ENCODE data around the gene MCTP1. TPM values are rescaled to one million over a fixed set of nuclear protein-coding genes. Genes with fewer than 3 reads are reported as not detected.

MCTP1 gene
- polyA plus RNA-seq, 1 donor from 2014 or later = 1.9 TPM

DNA sequence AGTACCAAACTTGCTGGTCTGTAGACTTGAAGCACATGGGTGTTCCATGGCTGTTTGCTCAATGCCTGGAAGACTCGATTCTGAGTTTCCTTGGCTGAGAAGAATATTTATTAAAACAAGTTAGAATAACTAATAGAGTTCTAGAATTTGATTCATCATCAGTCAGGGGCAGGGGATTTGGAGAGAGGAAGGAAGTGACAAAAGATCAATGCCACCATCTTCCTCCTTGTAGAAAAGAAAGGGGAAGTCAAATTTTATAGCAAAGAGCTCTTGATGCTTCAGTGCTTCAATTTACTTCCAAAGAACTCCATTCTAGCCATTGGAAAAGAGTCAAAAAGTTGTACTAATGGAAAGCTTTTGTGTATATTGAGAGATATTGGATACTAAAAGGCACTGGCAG is 236.3 kb downstream of the MCTP1 start:
- Histone ChIP-seq H3K79me2 (replicated peaks; ENCODE audit: insufficient read depth, low read length) (no peaks in the 10 kb centered on the region), H3K36me3 (ENCODE audit: insufficient read depth, low read length) (no peaks in the 10 kb centered on the region), H4K20me1 (ENCODE audit: insufficient read depth) (no peaks in the 10 kb centered on the region), H3K9ac (ENCODE audit: low read length) (no peak overlapping the region), H3K4me2 (ENCODE audit: low read length) (no peak overlapping the region), H3F3A (ENCODE audit: insufficient read depth, low read length, poor library complexity, severe bottlenecking) (no peaks in the 10 kb centered on the region), H2AFZ (ENCODE audit: low read depth, low read length) (no peak overlapping the region), H3K4me3 (ENCODE audit: low read length) (no peak overlapping the region), H3K9me2 (ENCODE audit: insufficient read depth, low read length) (no peaks in the 10 kb centered on the region), H3K27me3 (ENCODE audit: insufficient read depth, low read depth, low read length) (no peaks in the 10 kb centered on the region), H3K27ac (ENCODE audit: low read length) (no peak overlapping the region), H3K9me3 (ENCODE audit: low read length) (no peaks in the 10 kb centered on the region)
- no peak for TF ChIP-seq POLR2AphosphoS5 (IDR thresholded peaks at IDR 0.05)
- no peak for TF ChIP-seq TAF1 (IDR thresholded peaks at IDR 0.05; ENCODE audit: low read depth)
- no peak for TF ChIP-seq RAD21 (conservative IDR thresholded peaks at IDR 0.05)
- no peak for TF ChIP-seq SMC3 (conservative IDR thresholded peaks at IDR 0.05; ENCODE audit: poor library complexity)
- TF ChIP-seq EZH2 (IDR thresholded peaks at IDR 0.05; ENCODE audit: borderline replicate concordance, insufficient read depth, low read length, poor library complexity, severe bottlenecking) = no peak
- TF ChIP-seq MXI1 (conservative IDR thresholded peaks at IDR 0.05; ENCODE audit: poor library complexity, severe bottlenecking) = no peak
- TF ChIP-seq, protein P1, sequence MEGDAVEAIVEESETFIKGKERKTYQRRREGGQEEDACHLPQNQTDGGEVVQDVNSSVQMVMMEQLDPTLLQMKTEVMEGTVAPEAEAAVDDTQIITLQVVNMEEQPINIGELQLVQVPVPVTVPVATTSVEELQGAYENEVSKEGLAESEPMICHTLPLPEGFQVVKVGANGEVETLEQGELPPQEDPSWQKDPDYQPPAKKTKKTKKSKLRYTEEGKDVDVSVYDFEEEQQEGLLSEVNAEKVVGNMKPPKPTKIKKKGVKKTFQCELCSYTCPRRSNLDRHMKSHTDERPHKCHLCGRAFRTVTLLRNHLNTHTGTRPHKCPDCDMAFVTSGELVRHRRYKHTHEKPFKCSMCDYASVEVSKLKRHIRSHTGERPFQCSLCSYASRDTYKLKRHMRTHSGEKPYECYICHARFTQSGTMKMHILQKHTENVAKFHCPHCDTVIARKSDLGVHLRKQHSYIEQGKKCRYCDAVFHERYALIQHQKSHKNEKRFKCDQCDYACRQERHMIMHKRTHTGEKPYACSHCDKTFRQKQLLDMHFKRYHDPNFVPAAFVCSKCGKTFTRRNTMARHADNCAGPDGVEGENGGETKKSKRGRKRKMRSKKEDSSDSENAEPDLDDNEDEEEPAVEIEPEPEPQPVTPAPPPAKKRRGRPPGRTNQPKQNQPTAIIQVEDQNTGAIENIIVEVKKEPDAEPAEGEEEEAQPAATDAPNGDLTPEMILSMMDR (IDR thresholded peaks at IDR 0.05; ENCODE audit: poor library complexity, severe bottlenecking) = no peak
- TF ChIP-seq, protein P2, sequence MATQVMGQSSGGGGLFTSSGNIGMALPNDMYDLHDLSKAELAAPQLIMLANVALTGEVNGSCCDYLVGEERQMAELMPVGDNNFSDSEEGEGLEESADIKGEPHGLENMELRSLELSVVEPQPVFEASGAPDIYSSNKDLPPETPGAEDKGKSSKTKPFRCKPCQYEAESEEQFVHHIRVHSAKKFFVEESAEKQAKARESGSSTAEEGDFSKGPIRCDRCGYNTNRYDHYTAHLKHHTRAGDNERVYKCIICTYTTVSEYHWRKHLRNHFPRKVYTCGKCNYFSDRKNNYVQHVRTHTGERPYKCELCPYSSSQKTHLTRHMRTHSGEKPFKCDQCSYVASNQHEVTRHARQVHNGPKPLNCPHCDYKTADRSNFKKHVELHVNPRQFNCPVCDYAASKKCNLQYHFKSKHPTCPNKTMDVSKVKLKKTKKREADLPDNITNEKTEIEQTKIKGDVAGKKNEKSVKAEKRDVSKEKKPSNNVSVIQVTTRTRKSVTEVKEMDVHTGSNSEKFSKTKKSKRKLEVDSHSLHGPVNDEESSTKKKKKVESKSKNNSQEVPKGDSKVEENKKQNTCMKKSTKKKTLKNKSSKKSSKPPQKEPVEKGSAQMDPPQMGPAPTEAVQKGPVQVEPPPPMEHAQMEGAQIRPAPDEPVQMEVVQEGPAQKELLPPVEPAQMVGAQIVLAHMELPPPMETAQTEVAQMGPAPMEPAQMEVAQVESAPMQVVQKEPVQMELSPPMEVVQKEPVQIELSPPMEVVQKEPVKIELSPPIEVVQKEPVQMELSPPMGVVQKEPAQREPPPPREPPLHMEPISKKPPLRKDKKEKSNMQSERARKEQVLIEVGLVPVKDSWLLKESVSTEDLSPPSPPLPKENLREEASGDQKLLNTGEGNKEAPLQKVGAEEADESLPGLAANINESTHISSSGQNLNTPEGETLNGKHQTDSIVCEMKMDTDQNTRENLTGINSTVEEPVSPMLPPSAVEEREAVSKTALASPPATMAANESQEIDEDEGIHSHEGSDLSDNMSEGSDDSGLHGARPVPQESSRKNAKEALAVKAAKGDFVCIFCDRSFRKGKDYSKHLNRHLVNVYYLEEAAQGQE (IDR thresholded peaks at IDR 0.05; ENCODE audit: borderline replicate concordance) = no peak
- no peak for TF ChIP-seq EP300 (conservative IDR thresholded peaks at IDR 0.05; ENCODE audit: poor library complexity, severe bottlenecking)

DNA sequence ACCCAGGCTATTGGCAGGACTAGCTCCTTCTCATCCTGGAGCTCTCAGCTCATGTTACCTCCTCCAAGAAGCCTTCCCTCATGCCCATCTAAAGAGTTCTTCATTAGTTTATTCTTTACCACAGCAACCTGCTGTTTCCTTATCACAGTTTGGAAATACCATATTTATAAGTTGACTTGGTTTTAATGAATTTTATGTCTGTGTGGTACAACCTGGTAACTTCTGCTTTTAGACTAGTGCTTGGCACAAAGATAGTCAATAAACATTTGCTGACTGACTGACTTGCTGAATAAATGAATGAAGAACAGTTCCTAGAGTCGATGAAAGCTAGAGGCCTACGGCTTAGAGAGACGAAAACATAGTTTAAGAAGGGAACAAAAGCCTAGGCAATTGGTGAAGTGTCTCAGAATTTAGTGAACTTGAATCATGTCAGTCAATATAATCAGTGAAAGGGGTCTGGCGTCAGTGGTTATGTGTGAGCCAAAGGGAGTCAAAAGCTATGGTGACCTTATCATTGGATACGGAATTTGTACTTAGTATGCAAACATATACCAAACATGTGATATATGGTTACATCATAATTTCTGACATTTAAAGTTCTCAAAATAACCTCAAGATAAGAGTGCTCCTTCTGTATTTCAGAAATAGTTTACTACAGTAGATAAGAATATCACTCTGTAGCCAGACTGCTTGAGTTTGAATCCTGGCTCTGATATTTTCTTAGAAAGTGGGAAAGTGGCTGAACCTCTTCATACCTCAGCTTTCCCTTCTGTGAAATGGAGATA is 239.5 kb downstream of the MCTP1 start:
- Histone ChIP-seq H3K27me3 (ENCODE audit: insufficient read depth, low read depth, low read length) (no peaks in the 10 kb centered on the region), H3K9me3 (ENCODE audit: low read length) (no peaks in the 10 kb centered on the region), H3K4me2 (ENCODE audit: low read length) (no peak overlapping the region), H3K9ac (ENCODE audit: low read length) (no peak overlapping the region), H3K36me3 (ENCODE audit: insufficient read depth, low read length) (no peaks in the 10 kb centered on the region), H3K9me2 (ENCODE audit: insufficient read depth, low read length) (no peaks in the 10 kb centered on the region), H3K4me3 (ENCODE audit: low read length) (no peak overlapping the region), H2AFZ (ENCODE audit: low read depth, low read length) (no peak overlapping the region), H3K79me2 (replicated peaks; ENCODE audit: insufficient read depth, low read length) (no peaks in the 10 kb centered on the region), H3K27ac (ENCODE audit: low read length) (no peak overlapping the region), H3F3A (ENCODE audit: insufficient read depth, low read length, poor library complexity, severe bottlenecking) (no peaks in the 10 kb centered on the region), H4K20me1 (ENCODE audit: insufficient read depth) (no peaks in the 10 kb centered on the region)
- no peak for TF ChIP-seq RAD21 (conservative IDR thresholded peaks at IDR 0.05)
- TF ChIP-seq, protein P1 (IDR thresholded peaks at IDR 0.05; ENCODE audit: poor library complexity, severe bottlenecking) = no peak
- no peak for TF ChIP-seq TAF1 (IDR thresholded peaks at IDR 0.05; ENCODE audit: low read depth)
- no peak for TF ChIP-seq EP300 (conservative IDR thresholded peaks at IDR 0.05; ENCODE audit: poor library complexity, severe bottlenecking)
- TF ChIP-seq MXI1 (conservative IDR thresholded peaks at IDR 0.05; ENCODE audit: poor library complexity, severe bottlenecking) = no peak
- TF ChIP-seq, protein P2 (IDR thresholded peaks at IDR 0.05; ENCODE audit: borderline replicate concordance) = no peak
- TF ChIP-seq POLR2AphosphoS5 (IDR thresholded peaks at IDR 0.05) = no peak
- TF ChIP-seq SMC3 (conservative IDR thresholded peaks at IDR 0.05; ENCODE audit: poor library complexity) = no peak

Data from neural cell (in vitro differentiated cells).